Hepatocyte (in vitro differentiated cells): ENCODE measurements around the gene GPALPP1. TPM values are rescaled to one million over a fixed set of nuclear protein-coding genes. Genes with fewer than 3 reads are reported as not detected.

Experiments used
- DNase-seq: peaks from one replicate; pipeline ENCODE4 v3.0.0-alpha.2; 2016; ENCODE audit warnings: low spot score
- H2AFZ ChIP-seq: fragments of 200-600 bp; sonication (generic); 2 replicates; pipeline ENCODE4 v1.6.0; 2016; ENCODE audit warnings: antibody characterized with exemption, mild to moderate bottlenecking
- H3K27ac ChIP-seq: fragments of 200-600 bp; sonication (generic); 2 replicates; pipeline ENCODE4 v1.5.1; 2016; ENCODE audit warnings: mild to moderate bottlenecking
- H3K27me3 ChIP-seq: fragments of 200-600 bp; sonication (generic); 2 replicates; pipeline ENCODE4 v1.6.1; 2016
- H3K36me3 ChIP-seq: fragments of 200-600 bp; sonication (generic); replicated peaks from 2 replicates; pipeline ENCODE4 v1.5.1; 2016; ENCODE audit warnings: low read depth; ENCODE audit not compliant: insufficient read depth
- H3K4me1 ChIP-seq: fragments of 200-600 bp; sonication (generic); 2 replicates; pipeline ENCODE4 v1.5.1; 2016; ENCODE audit warnings: mild to moderate bottlenecking, moderate library complexity; ENCODE audit not compliant: insufficient read depth
- H3K4me2 ChIP-seq: fragments of 200-600 bp; sonication (generic); 2 replicates; pipeline ENCODE4 v1.6.0; 2016
- H3K4me3 ChIP-seq: fragments of 200-600 bp; sonication (generic); 2 replicates; pipeline ENCODE4 v1.5.1; 2016; ENCODE audit warnings: mild to moderate bottlenecking
- H3K79me2 ChIP-seq: fragments of 200-600 bp; sonication (generic); 2 replicates; pipeline ENCODE4 v1.6.0; 2017; ENCODE audit warnings: mild to moderate bottlenecking
- H3K9me2 ChIP-seq: fragments of 200-600 bp; sonication (generic); replicated peaks from 2 replicates; pipeline ENCODE4 v1.6.0; 2017; ENCODE audit warnings: mild to moderate bottlenecking; ENCODE audit not compliant: insufficient read depth
- H3K9me3 ChIP-seq: fragments of 200-600 bp; sonication (generic); 2 replicates; pipeline ENCODE4 v1.5.1; 2016; ENCODE audit warnings: low read depth, mild to moderate bottlenecking
- H4K20me1 ChIP-seq: fragments of 200-600 bp; sonication (generic); 2 replicates; pipeline ENCODE4 v1.6.0; 2016; ENCODE audit warnings: mild to moderate bottlenecking; ENCODE audit not compliant: insufficient read depth, poor library complexity, severe bottlenecking
- EZH2 ChIP-seq: fragments of 200-600 bp; sonication (generic); IDR thresholded peaks from 2 replicates; pipeline ENCODE4 v1.6.1; 2016; ENCODE audit warnings: antibody characterized with exemption, mild to moderate bottlenecking, borderline replicate concordance
- EZH2phosphoT487 ChIP-seq: fragments of 200-600 bp; sonication (generic); IDR thresholded peaks from one replicate; pipeline ENCODE4 v1.6.1; 2018; ENCODE audit warnings: antibody characterized with exemption, mild to moderate bottlenecking, low read depth, moderate library complexity; ENCODE audit not compliant: unreplicated experiment, severe bottlenecking
- WGBS: methylation state at CpG from one replicate; pipeline ENCODE4 v1.1.6; 2016; ENCODE audit warnings: low lambda C conversion rate; ENCODE audit errors: missing lambda C conversion rate; 5-methylcytosine and 5-hydroxymethylcytosine counted together
- polyA plus RNA-seq: library from polyadenylated mRNA; unstranded; fragments of >200 nt; fragmentation: Nextera tagmentation; extraction: Ambion mirVana; gene quantifications from 2 replicates; pipeline ENCODE4 v1.2.1, GENCODE V29; 2016
- total RNA-seq: library from RNA; depleted of rRNA; stranded (reverse); fragments of >200 nt; gene quantifications from 2 replicates; pipeline ENCODE4 v1.2.3, GENCODE V29; 2014
- TF ChIP-seq, protein P1 (sequence below): fragments of 200-600 bp; sonication (generic); IDR thresholded peaks from 2 replicates; pipeline ENCODE4 v1.5.1; 2016; ENCODE audit warnings: antibody characterized with exemption, mild to moderate bottlenecking; ENCODE audit not compliant: poor library complexity

Gene GPALPP1
- total and polyA plus RNA-seq, 2 experiments from 2014 or later: 11.4 to 32.1 TPM

GRCh38 chr13:44967704-44968433 lies 21.5 kb upstream of the GPALPP1 start:
- peak; percentile 33 for DNase-seq
- Histone ChIP-seq H3K9me2 (no peaks in the 10 kb centered on the region), H3K9me3 (peaks cover 4% of the 10 kb centered on the region), H3K79me2 (no peaks in the 10 kb centered on the region), H2AFZ (no peak overlapping the region), H3K4me2 (peak overlapping the region; percentile 18), H3K27ac (peak overlapping the region; percentile 48), H3K36me3 (peaks cover 2% of the 10 kb centered on the region), H3K4me3 (no peak overlapping the region), H3K27me3 (no peaks in the 10 kb centered on the region), H4K20me1 (no peaks in the 10 kb centered on the region), H3K4me1 (peaks cover 15% of the 10 kb centered on the region)
- 43% methylated on average over 3 of the region's 3 CpGs for WGBS
- no peak for TF ChIP-seq EZH2phosphoT487
- TF ChIP-seq, protein P1, sequence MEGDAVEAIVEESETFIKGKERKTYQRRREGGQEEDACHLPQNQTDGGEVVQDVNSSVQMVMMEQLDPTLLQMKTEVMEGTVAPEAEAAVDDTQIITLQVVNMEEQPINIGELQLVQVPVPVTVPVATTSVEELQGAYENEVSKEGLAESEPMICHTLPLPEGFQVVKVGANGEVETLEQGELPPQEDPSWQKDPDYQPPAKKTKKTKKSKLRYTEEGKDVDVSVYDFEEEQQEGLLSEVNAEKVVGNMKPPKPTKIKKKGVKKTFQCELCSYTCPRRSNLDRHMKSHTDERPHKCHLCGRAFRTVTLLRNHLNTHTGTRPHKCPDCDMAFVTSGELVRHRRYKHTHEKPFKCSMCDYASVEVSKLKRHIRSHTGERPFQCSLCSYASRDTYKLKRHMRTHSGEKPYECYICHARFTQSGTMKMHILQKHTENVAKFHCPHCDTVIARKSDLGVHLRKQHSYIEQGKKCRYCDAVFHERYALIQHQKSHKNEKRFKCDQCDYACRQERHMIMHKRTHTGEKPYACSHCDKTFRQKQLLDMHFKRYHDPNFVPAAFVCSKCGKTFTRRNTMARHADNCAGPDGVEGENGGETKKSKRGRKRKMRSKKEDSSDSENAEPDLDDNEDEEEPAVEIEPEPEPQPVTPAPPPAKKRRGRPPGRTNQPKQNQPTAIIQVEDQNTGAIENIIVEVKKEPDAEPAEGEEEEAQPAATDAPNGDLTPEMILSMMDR: peak; percentile 41

GRCh38 chr13:44968434-44968815 lies 20.9 kb upstream of the GPALPP1 start:
- no peaks in the 10 kb centered on the region for H3K9me2 ChIP-seq
- no peaks in the 10 kb centered on the region for H3K79me2 ChIP-seq
- peaks cover 15% of the 10 kb centered on the region for H3K4me1 ChIP-seq
- no peak for TF ChIP-seq EZH2phosphoT487
- no peak for TF ChIP-seq EZH2
- TF ChIP-seq, protein P1: no peak
- peak overlapping the region; percentile 48 for H3K27ac ChIP-seq
- no peak overlapping the region for H3K4me3 ChIP-seq
- no peak for DNase-seq
- H3K27me3 ChIP-seq: no peaks in the 10 kb centered on the region
- no peaks in the 10 kb centered on the region for H3K9me3 ChIP-seq
- no peaks in the 10 kb centered on the region for H4K20me1 ChIP-seq
- H3K4me2 ChIP-seq: peak overlapping the region; percentile 18
- 67% methylated on average over 3 of the region's 3 CpGs for WGBS
- H3K36me3 ChIP-seq: no peaks in the 10 kb centered on the region
- H2AFZ ChIP-seq: no peak overlapping the region

GRCh38 chr13:44969551-44970484 lies 19.5 kb upstream of the GPALPP1 start:
- no peak overlapping the region for H3K4me3 ChIP-seq
- H3K79me2 ChIP-seq: no peaks in the 10 kb centered on the region
- no peaks in the 10 kb centered on the region for H4K20me1 ChIP-seq
- peak; percentile 77 for DNase-seq
- TF ChIP-seq, protein P1: peak; percentile 94
- TF ChIP-seq EZH2: no peak
- TF ChIP-seq EZH2phosphoT487: no peak
- H2AFZ ChIP-seq: no peak overlapping the region
- H3K27ac ChIP-seq: peak overlapping the region; percentile 36
- 51% methylated on average over 4 of the region's 4 CpGs for WGBS
- H3K36me3 ChIP-seq: no peaks in the 10 kb centered on the region
- peaks cover 15% of the 10 kb centered on the region for H3K4me1 ChIP-seq
- no peaks in the 10 kb centered on the region for H3K9me2 ChIP-seq
- no peaks in the 10 kb centered on the region for H3K27me3 ChIP-seq
- H3K4me2 ChIP-seq: peak overlapping the region; percentile 8
- no peaks in the 10 kb centered on the region for H3K9me3 ChIP-seq
